SW 1271 (cell line): ENCODE measurements around the gene ABCC2.
A peak's percentile ranks its signal among the peaks of the same experiment; 100 is the strongest.

Source experiments
- DNase-seq, 2 experiments: peaks; one replicate each; lab custom pipeline; 2025; lab: John Stamatoyannopoulos, UW

The ABCC2 gene

DNA sequence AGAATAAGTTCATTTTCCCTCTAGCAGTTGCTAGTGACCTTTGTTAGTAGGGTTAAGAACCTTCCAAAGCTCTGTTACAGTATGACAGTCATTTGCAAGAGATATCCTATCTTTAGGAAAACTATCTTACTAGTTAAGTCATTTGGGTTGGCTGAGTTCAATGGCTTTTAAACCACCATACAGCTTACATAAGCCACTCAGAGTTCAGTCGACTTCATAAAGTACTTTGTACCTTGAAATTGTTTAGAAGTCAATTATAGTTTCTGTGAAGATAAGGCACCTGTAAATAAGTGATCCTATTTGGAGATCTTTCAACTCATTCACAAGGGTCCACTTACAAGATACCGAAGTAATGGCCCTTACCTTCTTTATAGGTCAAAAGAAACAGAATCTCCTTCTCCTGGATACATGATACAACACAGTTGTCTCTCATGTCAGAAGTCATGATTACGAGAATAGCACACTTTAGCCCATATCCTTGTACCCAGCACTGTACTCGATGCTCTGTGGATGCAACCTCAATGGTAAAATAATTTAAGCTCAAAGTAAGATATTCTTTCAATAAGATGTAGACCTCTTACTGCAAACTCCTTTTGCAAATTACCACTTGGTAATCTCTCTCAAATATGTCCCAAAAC is 11.9 kb upstream of the ABCC2 start:
- no peak for DNase-seq

DNA sequence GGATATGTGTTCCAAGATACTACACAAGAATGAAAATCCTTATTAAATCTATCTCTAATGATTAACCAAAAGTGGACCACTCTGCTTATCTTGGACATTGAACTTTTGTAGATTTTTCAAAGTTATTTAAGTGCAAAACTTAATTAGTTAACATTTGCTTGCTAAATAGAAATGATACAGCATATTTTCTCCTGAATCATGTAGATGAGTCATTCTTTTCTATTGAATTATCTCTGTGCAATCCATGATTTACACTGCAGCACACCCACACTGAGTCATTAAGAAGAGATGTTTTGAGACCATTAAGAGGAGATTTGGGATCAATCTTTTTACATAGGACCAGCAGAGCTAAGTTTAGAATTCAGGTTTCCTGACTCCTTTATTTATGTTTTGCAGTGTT is 6.6 kb upstream of the ABCC2 start:
- peak; percentile 19 to 67 for DNase-seq

DNA sequence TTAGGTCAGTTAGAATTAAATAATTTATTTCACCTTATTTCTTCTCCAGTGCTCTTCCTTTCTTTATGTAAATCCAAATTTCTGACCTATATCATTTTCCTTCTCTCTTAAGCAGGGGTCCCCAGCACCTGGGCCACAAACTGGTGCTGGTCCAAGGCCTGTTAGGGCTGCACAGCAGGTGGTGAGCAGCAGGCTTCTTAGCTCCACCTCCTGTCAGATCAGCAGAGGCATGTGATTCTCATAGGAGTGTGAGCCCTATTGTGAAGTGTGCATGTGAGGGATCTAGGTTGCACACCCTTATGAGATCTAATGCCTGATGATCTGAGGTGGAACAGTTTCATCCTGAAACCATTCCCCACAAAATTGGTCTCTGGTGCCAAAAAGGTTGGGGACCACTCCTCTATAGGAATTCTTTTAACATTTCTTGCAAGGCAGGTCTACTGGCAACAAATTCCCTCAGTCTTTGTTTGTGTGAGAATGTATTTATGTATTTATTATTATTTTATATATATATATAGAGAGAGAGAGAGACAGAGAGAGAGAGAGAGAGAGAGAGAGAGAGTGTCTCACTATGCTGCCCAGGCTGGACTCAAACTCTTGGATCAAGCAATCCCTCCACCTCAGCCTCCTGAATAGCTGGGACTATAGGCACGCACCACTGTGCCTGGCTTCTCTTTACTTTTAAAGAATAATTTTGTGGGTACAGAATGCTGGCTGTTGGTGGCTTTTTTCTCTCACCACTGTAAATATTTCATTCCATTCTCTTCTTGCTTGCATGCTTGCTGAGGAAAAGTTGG is 4.3 kb upstream of the ABCC2 start:
- no peak for DNase-seq

DNA sequence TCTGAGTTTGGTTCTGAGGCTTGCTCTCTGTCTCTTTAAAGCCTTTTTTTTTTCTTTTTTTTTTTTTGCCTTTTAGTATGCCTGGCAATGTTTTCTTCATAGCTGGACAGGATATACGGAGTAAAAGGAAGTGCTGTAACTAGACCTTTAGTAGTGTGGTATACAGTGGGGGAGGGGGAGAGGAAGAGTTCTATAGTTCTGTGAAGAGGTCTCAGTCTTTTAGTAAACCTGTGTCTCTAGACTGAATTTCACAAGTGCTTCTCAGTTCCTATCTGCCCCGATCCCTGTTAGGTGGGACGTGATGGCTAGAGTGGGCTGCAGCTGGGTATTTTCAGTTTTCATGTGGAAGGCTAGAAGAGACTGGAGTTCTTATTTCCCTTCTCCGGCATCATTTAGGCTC is 3.1 kb upstream of the ABCC2 start:
- DNase-seq: peak; percentile 8 to 69

DNA sequence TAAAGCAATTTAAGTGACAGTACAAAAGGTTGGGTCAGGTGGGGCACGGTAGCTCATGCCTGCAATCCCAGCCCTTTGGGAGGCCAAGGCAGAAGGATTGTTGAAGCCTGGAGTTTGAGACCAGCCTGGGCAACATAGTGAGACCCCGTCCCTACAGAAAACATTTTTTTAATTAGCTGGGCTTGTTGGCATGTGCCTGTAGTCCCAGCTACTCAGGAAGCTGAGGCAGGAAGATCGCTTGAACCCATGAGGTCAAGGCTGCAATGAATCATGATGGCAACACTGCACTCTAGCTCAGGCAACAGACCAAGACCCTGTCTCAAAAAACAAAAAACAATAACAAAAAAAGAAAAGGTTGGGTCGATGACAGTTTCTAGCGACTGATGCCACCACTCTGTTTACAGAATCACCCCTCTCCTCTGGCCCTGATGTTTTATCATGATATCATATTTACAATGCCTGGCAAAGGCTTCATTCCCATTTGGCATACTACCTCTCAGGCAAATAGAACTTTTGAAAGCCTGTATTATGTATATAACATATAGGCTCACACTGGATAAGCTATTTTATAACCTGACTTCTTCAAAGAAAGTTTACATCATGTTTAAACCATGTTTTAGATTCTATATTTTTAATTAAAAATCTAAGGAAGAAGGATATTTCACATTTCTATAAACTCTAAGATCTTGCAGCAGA is 558 bp upstream of the ABCC2 start:
- DNase-seq: no peak

DNA sequence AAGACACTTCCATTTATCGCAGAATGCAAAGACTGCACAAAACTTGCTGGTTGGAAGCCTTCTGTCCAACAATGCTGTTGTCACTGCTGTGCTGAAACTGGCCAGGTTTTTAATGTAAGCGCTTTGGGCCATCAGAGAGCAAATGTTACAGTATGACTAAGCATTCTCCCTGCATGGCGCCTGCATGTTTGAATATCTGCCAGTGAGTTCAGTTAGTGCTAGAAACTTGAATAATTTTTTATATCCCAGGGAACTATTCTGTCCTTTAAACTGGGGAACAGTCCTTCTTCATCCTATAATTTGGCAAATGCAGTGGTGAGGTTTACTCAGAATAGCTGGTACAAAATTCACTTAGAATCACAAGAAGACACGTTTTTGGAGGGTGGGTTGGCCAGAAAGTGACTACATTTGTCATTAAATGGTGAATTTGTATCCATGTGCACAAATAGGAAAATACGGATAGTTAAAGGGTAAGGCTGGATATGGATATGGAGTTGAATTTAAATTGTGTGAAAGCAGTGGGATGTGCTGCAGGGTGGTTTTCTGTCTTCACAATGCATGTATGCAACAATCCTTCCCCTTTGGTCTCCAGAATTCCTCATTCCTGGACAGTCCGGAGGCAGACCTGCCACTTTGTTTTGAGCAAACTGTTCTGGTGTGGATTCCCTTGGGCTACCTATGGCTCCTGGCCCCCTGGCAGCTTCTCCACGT is 1.7 kb downstream of the ABCC2 start:
- DNase-seq: no peak

DNA sequence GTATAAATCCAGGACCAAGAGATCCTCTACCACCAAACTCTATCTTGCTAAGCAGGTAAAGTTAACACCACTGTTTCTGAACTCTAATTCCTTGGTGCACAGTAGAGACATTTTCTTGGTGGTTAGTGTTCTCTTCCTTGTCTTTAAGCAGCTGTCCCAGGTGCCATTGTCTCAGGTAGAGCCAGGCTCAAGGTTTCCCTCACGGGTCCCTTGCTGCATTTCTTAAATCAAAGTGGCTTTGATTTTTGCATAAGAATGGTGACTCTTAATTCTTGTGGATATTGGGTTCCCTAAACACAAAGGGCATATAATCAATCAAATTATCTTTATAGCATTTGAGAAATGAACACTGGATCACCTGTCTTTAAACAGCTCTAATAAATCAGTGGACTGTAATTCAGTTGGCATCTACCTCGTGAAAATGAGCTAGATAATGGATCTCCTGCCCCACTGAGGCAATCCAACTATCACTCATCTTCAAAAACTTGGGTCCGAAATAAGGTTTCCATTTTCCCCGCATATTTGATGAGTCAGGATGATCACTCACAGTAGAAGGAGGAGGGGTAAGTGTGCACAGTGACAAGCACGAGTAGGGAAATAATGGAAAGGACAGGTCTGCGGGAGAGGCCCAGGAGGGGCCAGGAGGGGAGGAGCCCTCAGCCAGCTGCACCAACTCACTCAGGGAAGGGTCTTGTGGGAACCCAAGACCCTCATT is 2.4 kb downstream of the ABCC2 start:
- no peak for DNase-seq

DNA sequence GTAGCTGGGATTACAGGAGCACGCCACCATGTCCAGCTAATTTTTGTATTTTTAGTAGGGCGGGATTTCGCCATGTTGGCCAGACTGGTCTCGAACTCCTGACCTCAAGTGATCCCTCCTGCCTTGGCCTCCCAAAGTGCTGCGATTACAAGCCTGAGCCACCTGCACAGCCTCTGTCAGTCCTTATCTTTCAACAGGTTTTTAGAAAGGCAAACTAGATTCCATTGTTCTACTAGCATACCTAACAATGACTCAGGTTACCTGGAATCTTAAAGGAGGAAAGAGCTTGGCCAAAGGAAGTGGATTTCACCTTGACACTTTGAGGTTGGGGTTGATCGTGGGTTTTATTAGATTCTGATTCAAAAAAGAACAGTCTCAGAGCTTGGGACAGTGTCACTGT is 3.2 kb downstream of the ABCC2 start:
- DNase-seq: no peak

DNA sequence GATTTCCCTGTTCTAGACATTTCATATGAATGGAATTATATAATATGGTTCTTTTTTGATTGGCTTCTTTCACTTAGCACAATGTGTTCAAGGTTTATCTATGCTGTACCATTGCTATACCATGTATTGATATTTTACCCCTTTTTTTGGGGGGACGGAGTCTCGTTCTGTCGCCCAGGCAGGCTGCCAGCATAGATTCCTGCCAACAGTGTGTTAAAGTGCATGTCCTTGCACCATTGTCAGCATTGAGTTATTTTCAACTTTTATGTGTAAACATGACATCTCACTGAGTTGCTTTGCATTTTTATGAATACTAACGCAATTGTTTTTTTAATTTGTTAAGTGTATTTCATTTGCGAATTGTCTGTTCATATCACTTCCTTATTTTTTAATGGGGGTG is 4.9 kb downstream of the ABCC2 start:
- no peak for DNase-seq

DNA sequence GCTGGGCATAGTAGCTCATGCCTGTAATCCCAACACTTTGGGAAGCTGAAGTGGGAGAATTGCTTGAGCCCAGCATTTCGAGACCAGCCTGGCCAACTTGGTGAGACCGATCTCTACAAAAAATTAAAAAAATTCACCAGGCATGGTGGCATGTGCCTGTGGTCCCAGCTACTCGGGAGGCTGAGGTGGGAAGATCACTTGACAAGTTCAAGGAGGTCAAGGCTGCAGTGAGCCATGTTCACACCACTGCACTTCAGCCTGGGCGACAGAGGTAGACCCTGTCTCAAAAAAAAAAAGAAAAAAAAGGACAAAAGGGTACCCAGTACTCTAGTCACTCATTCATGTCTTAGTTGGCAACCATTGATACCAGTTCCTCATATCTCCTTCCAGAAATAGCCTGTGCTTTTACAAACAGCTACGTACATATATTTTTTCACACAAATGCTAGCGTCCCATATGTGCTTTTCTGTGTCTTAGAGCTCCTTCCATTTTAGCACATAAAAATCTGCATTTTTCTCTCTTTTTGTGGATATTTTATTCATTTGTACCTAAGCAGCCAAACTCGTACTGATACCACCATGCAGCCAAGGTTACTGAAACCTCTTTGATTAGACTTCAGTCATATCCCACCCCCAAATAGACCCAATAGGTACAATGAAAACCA is 5.5 kb downstream of the ABCC2 start:
- DNase-seq: no peak

DNA sequence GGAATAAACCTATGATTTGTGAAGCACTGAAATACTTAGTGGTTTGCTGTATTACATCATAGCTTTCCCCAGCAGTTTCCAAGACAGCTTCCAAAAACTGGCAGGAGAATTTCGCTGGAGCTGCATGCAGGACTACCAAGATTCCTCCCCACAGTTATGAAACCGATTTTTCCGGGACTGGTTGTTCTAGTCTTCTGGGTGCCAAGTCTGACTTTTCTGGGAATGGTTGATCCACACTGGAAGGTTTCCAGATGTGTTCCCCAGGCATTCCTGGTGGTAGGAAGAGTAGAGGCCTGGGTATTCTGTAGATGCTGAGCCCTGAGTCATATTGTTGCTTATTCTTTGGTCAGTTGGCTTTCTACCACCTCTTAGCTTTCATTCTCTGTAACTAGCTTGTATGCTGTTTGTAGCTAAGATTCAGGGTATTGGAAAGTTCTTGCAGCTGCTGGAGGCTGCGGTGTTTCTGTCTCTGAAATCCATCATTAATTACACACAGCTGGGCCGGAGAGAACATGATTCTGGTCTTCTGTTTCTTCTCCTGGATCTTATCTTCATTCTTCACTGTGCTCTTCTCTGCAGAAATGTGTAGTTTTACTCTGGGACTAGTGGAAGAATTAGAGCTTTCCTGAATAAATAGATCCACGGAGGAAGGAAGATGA is 6.3 kb downstream of the ABCC2 start:
- DNase-seq: no peak

DNA sequence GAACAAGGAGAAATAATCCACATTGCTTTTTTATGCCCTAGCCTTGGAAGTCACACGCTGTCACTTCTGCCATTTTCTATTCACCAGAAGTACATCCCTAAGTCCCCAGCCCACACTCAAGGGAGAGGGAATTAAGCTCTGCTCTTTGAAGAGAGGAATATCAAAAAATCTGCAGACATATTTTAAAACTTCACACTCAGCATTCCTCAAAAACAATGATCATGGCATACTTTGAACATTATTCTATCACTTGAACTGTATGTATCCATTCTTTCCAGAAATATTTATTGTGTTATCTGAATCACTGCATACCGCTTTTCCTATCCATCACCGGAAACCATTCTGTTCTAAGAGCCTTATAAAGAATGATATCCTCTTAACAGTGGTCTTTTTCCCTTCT is 9.4 kb downstream of the ABCC2 start:
- DNase-seq: no peak

DNA sequence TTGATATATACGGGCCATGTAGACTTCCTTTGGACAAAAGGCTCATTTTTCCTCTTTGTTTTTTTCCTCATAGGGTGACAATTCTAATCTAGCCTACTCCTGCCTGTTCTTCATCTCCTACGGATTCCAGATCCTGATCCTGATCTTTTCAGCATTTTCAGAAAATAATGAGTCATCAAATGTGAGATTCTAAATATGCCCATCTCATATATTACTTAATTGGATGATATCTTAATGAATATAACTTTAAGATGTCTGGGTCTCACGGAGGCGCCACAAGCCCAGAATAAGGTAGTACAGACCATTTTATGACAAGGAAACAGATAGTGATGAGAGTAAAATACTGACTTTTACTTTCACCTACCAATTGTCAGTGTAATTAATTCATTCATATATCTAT is 11.4 kb downstream of the ABCC2 start:
- DNase-seq: no peak

DNA sequence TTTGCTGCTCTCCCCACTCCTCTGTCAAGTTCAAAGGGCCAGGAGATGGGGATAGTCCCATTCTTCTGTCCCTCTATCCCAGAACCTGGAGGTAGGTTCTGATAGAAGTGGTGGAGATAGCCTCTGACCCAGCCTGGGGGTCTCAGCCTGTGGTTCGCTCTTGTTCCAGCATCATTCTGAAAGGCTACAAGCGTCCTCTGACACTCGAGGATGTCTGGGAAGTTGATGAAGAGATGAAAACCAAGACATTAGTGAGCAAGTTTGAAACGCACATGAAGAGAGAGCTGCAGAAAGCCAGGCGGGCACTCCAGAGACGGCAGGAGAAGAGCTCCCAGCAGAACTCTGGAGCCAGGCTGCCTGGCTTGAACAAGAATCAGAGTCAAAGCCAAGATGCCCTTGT is 14.5 kb downstream of the ABCC2 start:
- no peak for DNase-seq

DNA sequence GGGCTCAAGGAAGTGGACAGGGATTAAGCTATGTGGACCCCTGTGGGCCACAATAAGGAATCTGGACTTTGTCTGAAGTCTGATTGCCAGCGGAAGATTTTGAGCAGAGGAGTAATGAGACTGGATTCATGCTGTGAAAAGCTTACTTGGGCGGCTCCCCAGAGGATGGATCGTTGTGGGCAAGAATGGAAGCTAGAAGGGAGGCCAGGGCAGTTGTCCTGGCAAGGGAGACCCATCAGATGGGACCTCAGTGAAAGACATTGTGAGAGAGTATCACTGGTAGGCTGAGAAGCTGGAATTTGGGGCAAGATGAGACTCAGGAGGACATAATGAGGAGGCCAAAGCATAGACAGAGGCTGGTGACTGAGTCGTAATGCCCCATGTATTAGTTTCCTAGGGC is 15.6 kb downstream of the ABCC2 start:
- no peak for DNase-seq

DNA sequence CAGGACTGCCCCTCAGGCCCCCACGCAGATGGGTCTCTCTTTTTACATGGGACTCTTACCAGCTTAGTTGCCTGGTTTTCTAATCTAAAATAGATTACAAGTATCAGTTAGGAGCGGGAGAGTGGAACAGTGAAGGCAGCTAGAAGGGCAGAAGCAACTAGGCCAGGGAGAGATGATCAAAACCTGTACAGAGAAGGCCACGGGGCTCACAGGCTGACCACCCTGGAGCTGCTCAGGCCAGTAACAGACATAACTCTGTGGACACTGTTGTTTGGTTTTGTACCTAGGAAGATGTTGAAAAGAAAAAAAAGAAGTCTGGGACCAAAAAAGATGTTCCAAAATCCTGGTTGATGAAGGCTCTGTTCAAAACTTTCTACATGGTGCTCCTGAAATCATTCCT is 16.5 kb downstream of the ABCC2 start:
- DNase-seq: no peak

DNA sequence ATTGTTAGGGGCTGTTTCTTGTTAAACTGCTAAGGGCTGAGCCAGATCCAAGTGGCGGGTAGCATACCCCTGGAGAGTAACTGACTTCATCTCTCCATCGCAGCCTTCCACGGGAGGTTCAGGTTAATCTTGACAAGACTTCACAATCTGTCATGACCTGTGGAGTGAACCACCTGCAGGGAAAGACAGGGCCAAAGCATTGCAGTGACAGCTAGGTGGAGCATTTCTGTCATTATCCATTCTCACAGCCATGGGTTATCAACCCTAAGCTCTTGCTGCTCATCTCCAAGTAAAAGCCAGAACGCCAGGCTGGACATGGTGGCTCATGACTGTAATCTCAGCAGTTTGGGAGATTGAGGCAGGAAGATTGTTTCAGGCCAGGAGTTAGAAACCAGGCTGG is 17.2 kb downstream of the ABCC2 start:
- DNase-seq: no peak

DNA sequence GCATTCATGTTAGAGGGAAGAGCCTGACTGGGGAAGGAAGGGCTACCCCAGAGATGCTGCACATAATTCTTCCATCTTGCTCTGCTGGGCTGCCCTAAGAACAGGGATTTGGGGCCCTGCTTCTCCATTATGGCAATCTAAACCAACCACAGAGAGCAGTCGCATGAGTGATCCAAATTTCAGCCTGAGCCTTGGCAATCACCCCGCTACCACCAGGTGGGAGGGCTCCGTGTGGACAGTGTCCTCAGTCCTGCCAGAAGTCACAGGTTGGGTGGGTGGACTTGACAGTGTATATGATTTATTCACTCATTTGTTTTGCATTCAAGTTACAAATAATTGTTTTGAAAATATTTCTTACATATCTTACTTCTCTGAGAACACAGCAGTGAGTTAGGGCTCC is 22.0 kb downstream of the ABCC2 start:
- DNase-seq: no peak

DNA sequence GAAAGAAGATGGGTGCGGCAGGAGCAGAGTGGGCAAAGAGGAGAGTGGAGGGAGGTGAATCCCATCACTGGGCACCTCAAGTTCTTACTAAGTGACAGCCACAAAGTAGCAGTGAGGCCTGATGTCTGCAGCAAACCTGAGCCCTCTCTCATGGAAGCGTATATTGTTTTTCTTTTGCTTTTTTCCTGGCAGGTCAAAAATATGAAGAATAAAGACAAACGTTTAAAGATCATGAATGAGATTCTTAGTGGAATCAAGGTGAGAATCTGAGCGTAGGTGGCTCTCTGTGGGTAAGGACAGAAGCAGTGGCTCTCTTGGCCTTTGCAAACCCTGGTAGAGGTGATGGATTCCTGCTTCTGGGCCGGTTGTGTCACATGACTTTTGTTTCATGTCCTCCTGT is 22.8 kb downstream of the ABCC2 start:
- no peak for DNase-seq

DNA sequence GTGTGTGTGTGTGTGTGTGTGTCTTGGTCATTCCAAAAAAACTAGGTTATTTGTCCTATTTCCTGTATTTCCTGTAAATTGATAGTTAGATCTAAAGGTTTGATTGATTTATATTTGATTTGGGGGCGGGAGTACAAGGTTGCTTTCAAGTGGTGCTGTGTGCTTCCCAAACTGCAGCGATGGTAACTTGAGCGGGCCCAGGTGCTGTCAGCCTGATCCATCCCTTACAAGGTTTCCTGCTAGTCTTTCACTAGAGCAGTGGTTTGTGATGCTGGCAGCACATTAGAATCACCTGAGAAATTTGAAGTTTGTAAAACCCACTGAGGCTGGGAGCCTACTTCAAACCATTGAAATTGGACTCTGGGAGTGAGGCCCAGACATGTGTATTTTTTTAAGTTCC is 23.7 kb downstream of the ABCC2 start:
- no peak for DNase-seq

DNA sequence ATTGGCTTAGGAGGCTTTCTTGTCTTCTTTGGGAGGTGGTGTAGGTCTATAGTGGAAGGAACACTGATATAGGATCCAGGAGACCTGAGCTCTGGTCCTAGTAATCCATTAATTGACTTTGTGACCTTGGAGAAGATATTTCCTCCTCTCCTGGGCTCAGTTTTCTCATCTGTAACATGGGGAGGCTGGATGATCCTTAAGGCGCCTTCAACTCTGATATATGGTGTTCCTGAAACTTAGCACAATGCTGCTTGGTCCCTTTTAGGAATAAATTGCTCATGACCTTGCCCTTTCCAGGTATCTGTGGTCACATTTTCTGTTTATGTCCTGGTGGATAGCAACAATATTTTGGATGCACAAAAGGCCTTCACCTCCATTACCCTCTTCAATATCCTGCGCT is 25.3 kb downstream of the ABCC2 start:
- DNase-seq: no peak
